ENCODE results near the gene DNAH10. TPM values are rescaled to one million over a fixed set of nuclear protein-coding genes. Genes with fewer than 3 reads are reported as not detected.
A peak's percentile ranks its signal among the peaks of the same experiment; 100 is the strongest.

DNAH10 gene
- total and polyA plus RNA-seq, 2 experiments from 2014 or later: 0.77 to 1.0 TPM

GRCh38 chr12:123805173-123805572 lies 43.1 kb downstream of the DNAH10 start:
- Histone ChIP-seq H3K27ac (no peak overlapping the region), H3K36me3 (no peaks in the 10 kb centered on the region), H3K4me3 (no peak overlapping the region), H3K27me3 (no peaks in the 10 kb centered on the region), H3K9me3 (ENCODE audit: low read depth) (no peaks in the 10 kb centered on the region), H3K4me1 (ENCODE audit: low read depth) (no peaks in the 10 kb centered on the region)
- no peak for DNase-seq (ENCODE audit: low read depth in 1 of 2, low spot score in 1 of 2)
- no peak for TF ChIP-seq CTCF (IDR thresholded peaks at IDR 0.05; ENCODE audit: low read depth, low read length)

GRCh38 chr12:123807002-123807401 lies 44.9 kb downstream of the DNAH10 start:
- Histone ChIP-seq H3K9me3 (ENCODE audit: low read depth) (no peaks in the 10 kb centered on the region), H3K27ac (no peak overlapping the region), H3K4me3 (no peak overlapping the region), H3K27me3 (no peaks in the 10 kb centered on the region), H3K36me3 (no peaks in the 10 kb centered on the region), H3K4me1 (ENCODE audit: low read depth) (no peaks in the 10 kb centered on the region)
- DNase-seq (ENCODE audit: low read depth in 1 of 2, low spot score in 1 of 2): no peak
- TF ChIP-seq CTCF (IDR thresholded peaks at IDR 0.05; ENCODE audit: low read depth, low read length): no peak

GRCh38 chr12:123807670-123808069 lies 45.6 kb downstream of the DNAH10 start:
- Histone ChIP-seq H3K36me3 (no peaks in the 10 kb centered on the region), H3K27ac (no peak overlapping the region), H3K4me3 (no peak overlapping the region), H3K27me3 (no peaks in the 10 kb centered on the region), H3K4me1 (ENCODE audit: low read depth) (no peaks in the 10 kb centered on the region), H3K9me3 (ENCODE audit: low read depth) (no peaks in the 10 kb centered on the region)
- peak; percentile 21 to 52 for DNase-seq (ENCODE audit: low read depth in 1 of 2, low spot score in 1 of 2)
- TF ChIP-seq CTCF (IDR thresholded peaks at IDR 0.05; ENCODE audit: low read depth, low read length): no peak

- Histone ChIP-seq H3K9me3 (ENCODE audit: low read depth) (no peaks in the 10 kb centered on the region), H3K4me1 (ENCODE audit: low read depth) (no peaks in the 10 kb centered on the region), H3K36me3 (no peaks in the 10 kb centered on the region), H3K4me3 (no peak overlapping the region), H3K27me3 (no peaks in the 10 kb centered on the region), H3K27ac (no peak overlapping the region)
- peak; percentile 41 for TF ChIP-seq CTCF (IDR thresholded peaks at IDR 0.05; ENCODE audit: low read depth, low read length)
- peak; percentile 9 to 22 for DNase-seq (ENCODE audit: low read depth in 1 of 2, low spot score in 1 of 2)
Observed at GRCh38 chr12:123808167-123808566, 46.1 kb downstream of the DNAH10 start.

- Histone ChIP-seq H3K4me3 (no peak overlapping the region), H3K27me3 (no peaks in the 10 kb centered on the region), H3K9me3 (ENCODE audit: low read depth) (no peaks in the 10 kb centered on the region), H3K4me1 (ENCODE audit: low read depth) (no peaks in the 10 kb centered on the region), H3K36me3 (no peaks in the 10 kb centered on the region), H3K27ac (no peak overlapping the region)
- TF ChIP-seq CTCF (IDR thresholded peaks at IDR 0.05; ENCODE audit: low read depth, low read length): no peak
- DNase-seq (ENCODE audit: low read depth in 1 of 2, low spot score in 1 of 2): peak in 1 of 2 donors; percentile 64
Observed at GRCh38 chr12:123813349-123813748, 51.2 kb downstream of the DNAH10 start.

GRCh38 chr12:123815968-123816367 lies 53.9 kb downstream of the DNAH10 start:
- Histone ChIP-seq H3K27me3 (no peaks in the 10 kb centered on the region), H3K36me3 (no peaks in the 10 kb centered on the region), H3K27ac (no peak overlapping the region), H3K4me3 (no peak overlapping the region), H3K4me1 (ENCODE audit: low read depth) (no peaks in the 10 kb centered on the region), H3K9me3 (ENCODE audit: low read depth) (no peaks in the 10 kb centered on the region)
- TF ChIP-seq CTCF (IDR thresholded peaks at IDR 0.05; ENCODE audit: low read depth, low read length): no peak
- no peak for DNase-seq (ENCODE audit: low read depth in 1 of 2, low spot score in 1 of 2)

All from cardiac muscle cell (in vitro differentiated cells and primary cell).